Osteoblast (primary cell): ENCODE results near the gene ZNF335. TPM values are rescaled to one million over a fixed set of nuclear protein-coding genes. Genes with fewer than 3 reads are reported as not detected.

ENCODE experiments used
- DNase-seq: peaks from one replicate; pipeline ENCODE4 v3.0.0; 2011; ENCODE audit warnings: low spot score, mixed read lengths; ENCODE audit not compliant: insufficient read length; ENCODE audit errors: missing footprints
- H2AFZ ChIP-seq: 2 replicates; pipeline ENCODE4 v1.6.0; 2011; ENCODE audit warnings: mild to moderate bottlenecking, low read length
- H3K27ac ChIP-seq: 2 replicates; pipeline ENCODE4 v1.5.1; 2011; ENCODE audit warnings: mild to moderate bottlenecking, low read depth, low read length, moderate library complexity
- H3K27me3 ChIP-seq: 2 replicates; pipeline ENCODE4 v1.6.0; 2012; ENCODE audit warnings: mild to moderate bottlenecking, control low read depth, inconsistent platforms, low read length, moderate library complexity; ENCODE audit not compliant: insufficient read depth
- H3K36me3 ChIP-seq: 2 replicates; pipeline ENCODE4 v1.5.1; 2011; ENCODE audit warnings: mild to moderate bottlenecking, low read length, control low read depth, moderate library complexity; ENCODE audit not compliant: insufficient read depth
- H3K4me1 ChIP-seq: 2 replicates; pipeline ENCODE4 v1.5.1; 2011; ENCODE audit warnings: mild to moderate bottlenecking, low read length, control low read depth, moderate library complexity; ENCODE audit not compliant: insufficient read depth
- H3K4me2 ChIP-seq: 2 replicates; pipeline ENCODE4 v1.6.0; 2011; ENCODE audit warnings: mild to moderate bottlenecking, low read length; ENCODE audit not compliant: insufficient read depth
- H3K4me3 ChIP-seq: fragments of 200-600 bp; sonication (generic); 3 replicates; pipeline ENCODE4 v1.5.1; 2012; ENCODE audit warnings: mild to moderate bottlenecking, low read length, inconsistent platforms; ENCODE audit not compliant: insufficient read depth
- H3K79me2 ChIP-seq: 2 replicates; pipeline ENCODE4 v1.6.0; 2012; ENCODE audit warnings: mild to moderate bottlenecking, low read length, control low read depth, inconsistent platforms; ENCODE audit not compliant: insufficient read depth
- H3K9me3 ChIP-seq: 2 replicates; pipeline ENCODE4 v1.5.1; 2011; ENCODE audit warnings: low read depth, low read length, control low read depth
- H4K20me1 ChIP-seq: 2 replicates; pipeline ENCODE4 v1.6.0; 2012; ENCODE audit warnings: mild to moderate bottlenecking, low read length, control low read depth; ENCODE audit not compliant: insufficient read depth
- CTCF ChIP-seq: IDR thresholded peaks from 2 replicates; pipeline ENCODE4 v1.5.1; 2011; ENCODE audit warnings: mild to moderate bottlenecking, low read depth, low read length, moderate library complexity; ENCODE audit errors: extremely low read depth
- total RNA-seq: library from RNA; depleted of rRNA; stranded (reverse); fragments of >200 nt; gene quantifications from 2 replicates; pipeline ENCODE4 v1.2.3, GENCODE V29; 2012

ZNF335 gene
- total RNA-seq, 1 donor = 20.3 TPM

- peak; percentile 31 for TF ChIP-seq CTCF
- H3K9me3 ChIP-seq = no peaks in the 10 kb centered on the region
- peaks cover 10% of the 10 kb centered on the region for H3K79me2 ChIP-seq
- H4K20me1 ChIP-seq = peaks cover 20% of the 10 kb centered on the region
- peaks cover 3% of the 10 kb centered on the region for H3K4me1 ChIP-seq
- no peak overlapping the region for H3K4me3 ChIP-seq
- no peaks in the 10 kb centered on the region for H3K27me3 ChIP-seq
- no peak overlapping the region for H2AFZ ChIP-seq
- no peak overlapping the region for H3K27ac ChIP-seq
- no peak overlapping the region for H3K4me2 ChIP-seq
- peak; percentile 86 for DNase-seq
- H3K36me3 ChIP-seq = peaks cover 94% of the 10 kb centered on the region
Measured at GRCh38 chr20:45963059-45964005, 8.7 kb downstream of the ZNF335 start.

DNA sequence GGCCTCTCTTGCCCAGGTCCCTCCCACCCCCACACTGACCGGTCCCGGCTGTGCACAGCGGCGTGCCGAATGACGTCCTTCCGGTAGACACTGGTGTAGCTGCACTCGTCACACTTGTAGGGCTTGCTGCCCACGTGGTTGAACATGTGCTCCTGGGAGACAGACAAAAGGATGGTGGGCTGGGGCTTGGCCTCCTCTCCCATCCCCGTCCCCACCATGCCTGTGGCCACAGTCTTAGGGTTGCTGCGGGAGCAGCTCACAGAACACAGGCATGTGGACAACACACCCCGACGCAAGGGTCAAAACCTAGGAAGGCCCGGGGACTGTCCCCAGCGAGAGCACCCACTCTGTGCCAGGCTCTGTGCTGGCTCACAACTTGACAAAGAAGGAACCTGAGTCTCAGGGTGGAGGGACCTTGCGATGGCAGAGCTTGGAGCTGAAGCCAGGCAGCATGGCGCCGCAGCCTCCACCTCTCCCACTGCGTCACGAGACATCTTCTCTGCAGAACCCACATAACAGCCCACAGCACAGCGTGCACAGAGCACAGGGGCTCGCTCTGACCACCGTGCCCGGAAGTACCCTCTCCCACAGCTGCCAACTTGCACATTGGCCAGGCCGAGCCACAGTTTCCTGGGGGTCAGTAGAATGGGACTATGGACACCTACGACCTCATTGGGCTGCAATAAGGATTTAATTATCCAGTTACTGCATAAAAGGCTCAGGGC, 9.8 kb downstream of the ZNF335 start:
- no peaks in the 10 kb centered on the region for H3K27me3 ChIP-seq
- H3K4me2 ChIP-seq = no peak overlapping the region
- no peak overlapping the region for H3K27ac ChIP-seq
- peak; percentile 39 for DNase-seq
- H3K4me3 ChIP-seq = no peak overlapping the region
- H4K20me1 ChIP-seq = peaks cover 11% of the 10 kb centered on the region
- no peak for TF ChIP-seq CTCF
- peaks cover 2% of the 10 kb centered on the region for H3K79me2 ChIP-seq
- no peaks in the 10 kb centered on the region for H3K4me1 ChIP-seq
- no peaks in the 10 kb centered on the region for H3K9me3 ChIP-seq
- H2AFZ ChIP-seq = no peak overlapping the region
- peaks cover 94% of the 10 kb centered on the region for H3K36me3 ChIP-seq

- Histone ChIP-seq H3K4me2 (no peak overlapping the region), H4K20me1 (peaks cover 11% of the 10 kb centered on the region), H3K27me3 (no peaks in the 10 kb centered on the region), H3K4me1 (no peaks in the 10 kb centered on the region), H2AFZ (no peak overlapping the region), H3K79me2 (no peaks in the 10 kb centered on the region), H3K9me3 (no peaks in the 10 kb centered on the region), H3K27ac (no peak overlapping the region), H3K4me3 (no peak overlapping the region), H3K36me3 (peaks cover 89% of the 10 kb centered on the region)
- no peak for TF ChIP-seq CTCF
- DNase-seq = peak; percentile 44
Measured at GRCh38 chr20:45959956-45960630, 11.9 kb downstream of the ZNF335 start.
